HG03139 (cell line): ENCODE data around the gene MPHOSPH9.
"Not testable (repeated sequence)": the region's sequence is repeated elsewhere in the genome, so short reads cannot be mapped to it uniquely, and the experiment has no call there.

Source experiments
- ATAC-seq: cut with Tn5 transposase; IDR thresholded peaks from one replicate; pipeline ENCODE4 v1.9.1; 2021; ENCODE audit not compliant: unreplicated experiment

Gene MPHOSPH9

DNA sequence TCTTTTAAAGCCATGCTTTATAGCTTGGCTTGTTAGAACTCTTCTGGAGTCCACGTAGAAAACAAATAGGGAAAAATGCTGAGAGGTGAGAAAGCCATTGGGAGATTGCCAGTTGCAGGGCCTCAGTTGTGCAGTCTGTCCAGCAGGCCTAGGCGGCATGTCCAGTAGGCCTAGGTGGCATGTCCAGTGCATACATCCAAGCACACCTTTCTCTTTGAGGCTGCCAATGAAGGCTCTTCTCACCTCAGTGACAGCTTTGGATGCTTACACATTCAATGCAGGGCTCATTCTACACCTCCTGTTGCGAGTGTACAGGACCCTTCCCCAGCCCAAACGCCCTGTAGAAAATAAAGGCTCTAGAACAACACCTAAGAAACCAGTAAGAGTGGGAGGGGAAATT, 25.7 kb upstream of the MPHOSPH9 start:
- no peak for ATAC-seq

GRCh38 chr12:123254853-123255446, 22.0 kb upstream of the MPHOSPH9 start:
- no peak for ATAC-seq

- no peak for ATAC-seq
These were observed 20.9 kb upstream of the MPHOSPH9 start for GRCh38 chr12:123253641-123254459.

DNA sequence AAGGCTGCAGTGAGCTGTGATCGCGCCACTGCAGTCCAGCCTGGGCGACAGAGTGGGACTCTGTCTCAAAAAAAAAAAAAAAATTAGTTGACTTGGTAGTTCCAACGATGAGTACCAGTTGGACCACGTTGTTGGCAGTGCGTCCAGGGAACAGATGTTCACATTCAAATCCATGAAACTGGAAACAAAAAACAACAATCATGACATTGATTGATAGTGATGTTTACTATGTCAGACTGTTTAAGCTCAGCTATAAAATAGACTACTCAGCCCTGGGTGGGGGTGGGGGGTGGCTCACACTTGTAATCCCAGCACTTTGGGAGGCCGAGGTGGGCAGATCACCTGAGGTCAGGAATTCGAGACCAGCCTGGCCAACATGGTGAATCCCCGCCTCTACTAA, 19.4 kb upstream of the MPHOSPH9 start:
- not testable (repeated sequence) for ATAC-seq

DNA sequence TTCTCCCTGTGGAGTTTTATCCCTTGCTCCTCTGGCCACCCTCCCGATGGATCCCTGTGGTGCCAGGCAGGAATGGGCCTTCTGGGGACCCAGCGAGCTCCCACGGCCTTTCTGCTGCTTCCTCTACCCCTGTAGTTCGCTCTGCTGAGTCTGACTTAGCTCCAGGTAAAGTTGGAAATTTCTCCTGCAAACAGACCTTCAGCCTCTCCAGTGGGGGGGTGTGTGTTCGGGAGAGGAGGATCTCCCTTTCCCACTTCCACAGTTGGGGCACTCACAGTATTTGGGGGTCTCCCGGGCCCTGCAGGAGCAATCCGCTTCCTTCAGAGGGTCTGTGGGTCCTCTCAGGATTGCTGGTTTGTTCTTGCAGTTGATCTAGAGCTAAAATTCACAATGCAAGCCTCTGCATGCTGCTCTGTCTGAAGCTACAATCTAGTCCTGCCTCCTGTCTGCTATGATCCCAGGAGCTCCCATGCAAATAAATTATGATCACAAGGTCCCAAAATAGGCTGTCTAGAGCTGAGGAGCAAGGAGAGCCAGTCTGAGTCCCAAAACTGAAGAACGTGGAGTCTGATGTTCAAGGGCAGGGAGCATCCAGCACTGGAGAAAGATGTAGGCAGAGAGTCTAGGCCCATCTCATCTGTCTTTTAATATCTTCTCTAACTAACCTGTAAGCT, 18.6 kb upstream of the MPHOSPH9 start:
- no peak for ATAC-seq

DNA sequence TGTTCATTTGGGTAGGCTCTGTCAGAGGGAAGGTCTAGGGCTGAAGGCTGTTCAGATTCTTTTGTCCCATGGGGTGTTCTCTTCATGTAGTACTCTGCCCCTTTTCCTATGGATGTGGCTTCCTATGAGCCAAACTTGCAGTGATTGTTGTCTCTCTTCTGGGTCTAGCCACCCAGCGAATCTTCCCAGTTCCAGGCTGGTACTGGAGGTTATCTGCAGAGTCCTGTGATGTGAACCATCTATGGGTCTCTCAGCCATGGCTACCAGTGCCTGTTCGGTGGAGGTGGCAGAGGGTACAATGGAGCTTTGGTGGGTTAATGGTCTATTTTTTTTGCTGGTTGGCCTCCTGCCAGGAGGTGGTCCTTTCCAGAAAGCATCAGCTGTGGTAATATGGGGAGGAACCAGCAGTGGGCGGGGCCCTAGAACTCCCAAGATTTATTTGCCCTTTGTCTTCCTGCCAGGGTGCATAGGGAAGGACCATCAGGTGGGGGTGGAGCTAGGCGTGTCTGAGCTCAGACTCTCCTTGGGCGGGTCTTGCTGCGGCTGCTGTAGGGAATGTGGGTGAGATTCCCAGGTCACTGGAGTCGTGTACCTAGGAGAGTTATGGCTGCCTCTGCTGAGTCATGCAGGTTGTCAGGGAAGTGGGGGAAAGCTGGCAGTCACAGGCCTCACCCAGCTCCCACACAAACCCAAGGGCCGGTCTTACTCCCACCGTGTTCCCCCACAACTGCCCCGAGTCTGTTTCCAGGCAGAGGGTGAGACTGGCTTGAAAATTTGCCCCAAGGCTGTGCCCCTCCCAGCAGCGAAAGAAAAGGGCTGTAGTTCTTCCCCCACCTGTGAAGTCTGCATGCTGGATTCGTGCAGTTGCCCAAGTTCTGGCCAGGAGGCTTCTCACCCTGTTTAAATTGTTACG, 17.8 kb upstream of the MPHOSPH9 start:
- no peak for ATAC-seq

- ATAC-seq = not testable (repeated sequence)
These were observed 16.2 kb upstream of the MPHOSPH9 start for GRCh38 chr12:123248996-123249741.

GRCh38 chr12:123248129-123248528, 15.2 kb upstream of the MPHOSPH9 start:
- ATAC-seq = not testable (repeated sequence)

DNA sequence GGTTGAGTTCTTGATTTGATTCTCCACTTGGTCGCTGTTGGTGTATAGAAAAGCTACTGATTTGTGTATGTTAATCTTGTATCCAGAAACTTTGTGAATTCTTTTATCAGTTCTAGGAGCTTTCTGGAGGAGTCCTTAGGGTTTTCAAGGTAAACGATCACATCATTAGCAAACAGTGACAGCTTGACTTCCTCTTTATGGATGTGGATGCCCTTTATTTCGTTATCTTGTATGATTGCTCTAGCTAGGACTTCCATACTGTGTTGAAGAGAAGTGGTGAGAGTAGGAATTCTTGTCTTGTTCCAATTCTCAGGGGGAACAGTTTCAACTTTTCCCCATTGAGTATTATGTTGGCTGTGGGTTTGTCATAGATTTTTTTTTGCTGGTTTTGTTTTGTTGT, 12.7 kb upstream of the MPHOSPH9 start:
- ATAC-seq = no peak

DNA sequence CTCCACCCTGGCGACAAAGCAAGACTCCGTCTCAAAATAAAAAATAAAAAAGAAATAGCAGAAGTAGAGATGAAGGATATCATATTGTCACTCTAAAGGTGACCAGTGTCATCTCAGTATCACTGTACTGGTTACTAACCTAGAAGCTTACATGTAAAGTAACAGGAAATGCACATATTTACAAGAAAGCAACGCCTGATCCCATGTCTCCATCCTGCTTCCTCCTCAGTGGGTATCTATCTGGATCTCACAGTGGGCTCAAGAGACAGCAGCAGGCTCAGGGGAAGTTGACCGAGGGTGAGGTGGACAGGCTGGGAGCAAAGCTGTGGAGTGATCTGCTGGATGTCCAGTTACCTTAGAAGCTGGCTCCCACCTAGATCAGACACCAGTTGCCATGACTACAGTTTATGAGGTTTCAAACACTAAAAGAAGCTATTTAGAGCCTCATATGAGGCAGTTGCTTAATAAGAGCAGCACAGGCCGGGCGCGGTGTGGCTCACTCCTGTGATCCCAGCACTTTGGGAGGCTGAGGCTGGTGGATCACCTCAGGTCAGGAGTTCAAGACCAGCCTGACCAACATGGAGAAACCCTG, 10.8 kb upstream of the MPHOSPH9 start:
- ATAC-seq = no peak

DNA sequence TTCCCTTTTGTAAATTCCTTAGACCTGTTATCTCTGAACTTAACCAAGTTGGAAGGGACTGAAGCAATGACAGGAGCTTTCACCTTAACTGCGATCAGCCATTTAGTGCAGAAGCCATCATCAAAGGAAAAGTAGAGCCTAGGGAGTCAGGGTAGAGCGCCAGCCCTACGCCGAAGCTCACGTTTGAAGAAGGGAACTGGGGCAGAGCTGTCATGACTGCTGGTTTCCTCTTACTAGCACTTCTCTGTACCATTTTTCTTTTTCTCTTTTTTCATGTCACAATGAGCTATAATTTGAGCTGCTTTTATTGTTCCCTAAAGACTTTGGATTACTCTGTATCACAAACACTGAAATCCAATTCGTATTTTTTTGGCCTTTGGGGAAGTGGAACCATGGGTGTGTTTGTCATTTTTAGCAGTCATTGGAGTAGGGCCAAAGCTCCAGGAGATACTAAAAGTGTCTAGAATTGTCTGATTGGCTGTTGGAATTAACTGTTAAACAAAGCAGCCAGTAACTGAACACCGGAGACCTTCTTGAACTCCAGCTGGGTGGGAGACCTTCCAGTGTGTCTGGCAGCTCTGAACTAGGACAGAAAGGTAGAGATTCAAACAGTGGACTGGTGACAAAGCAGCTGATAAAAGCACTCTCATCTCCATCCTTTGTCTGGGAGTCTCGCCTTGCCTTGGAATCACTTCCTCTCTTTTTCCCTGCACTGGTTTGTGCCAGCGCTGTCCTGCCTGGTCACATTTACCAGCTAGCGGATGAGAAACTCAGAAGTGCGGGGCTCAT, 9.4 kb upstream of the MPHOSPH9 start:
- ATAC-seq = no peak

GRCh38 chr12:123238961-123239360, 6.0 kb upstream of the MPHOSPH9 start:
- ATAC-seq = no peak

DNA sequence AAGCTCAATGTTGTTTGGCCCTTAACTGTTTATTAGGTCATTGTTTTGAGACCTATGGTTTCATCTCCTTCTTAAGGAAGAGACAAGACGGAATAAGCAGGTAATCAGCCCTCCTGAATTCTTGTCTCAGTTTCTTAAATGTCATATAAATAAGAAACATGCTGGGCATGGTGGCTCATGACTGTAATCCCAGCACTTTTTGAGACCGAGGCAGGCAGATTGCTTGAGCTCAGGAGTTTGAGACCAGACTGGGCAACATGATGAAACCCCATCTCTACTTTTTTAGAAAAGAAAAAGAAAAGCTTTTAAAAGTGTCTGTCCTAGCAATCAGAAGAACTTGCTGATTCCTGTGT, 5.4 kb upstream of the MPHOSPH9 start:
- ATAC-seq = no peak

GRCh38 chr12:123237646-123238329, 4.8 kb upstream of the MPHOSPH9 start:
- no peak for ATAC-seq

- ATAC-seq = peak; percentile 2
These were observed 766 bp upstream of the MPHOSPH9 start for GRCh38 chr12:123233505-123234308.

DNA sequence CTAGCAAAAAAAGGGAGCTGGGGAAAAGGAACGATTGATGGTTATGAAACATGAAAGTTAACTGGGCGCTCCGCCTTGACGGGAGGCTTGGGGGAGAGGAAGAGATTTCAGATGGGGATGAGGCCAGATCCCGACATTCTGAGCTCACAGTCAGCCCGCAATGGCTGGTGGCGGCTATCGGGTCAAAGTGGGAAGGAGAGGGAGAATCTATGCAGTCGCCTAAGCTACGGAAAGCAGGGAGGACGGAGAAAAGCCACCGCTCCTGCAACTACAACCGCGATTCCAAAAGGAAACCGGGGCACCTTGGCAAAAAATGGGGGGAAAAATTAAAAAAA, 502 bp downstream of the MPHOSPH9 start:
- no peak for ATAC-seq

GRCh38 chr12:123231931-123232330, 1.0 kb downstream of the MPHOSPH9 start:
- ATAC-seq = no peak

DNA sequence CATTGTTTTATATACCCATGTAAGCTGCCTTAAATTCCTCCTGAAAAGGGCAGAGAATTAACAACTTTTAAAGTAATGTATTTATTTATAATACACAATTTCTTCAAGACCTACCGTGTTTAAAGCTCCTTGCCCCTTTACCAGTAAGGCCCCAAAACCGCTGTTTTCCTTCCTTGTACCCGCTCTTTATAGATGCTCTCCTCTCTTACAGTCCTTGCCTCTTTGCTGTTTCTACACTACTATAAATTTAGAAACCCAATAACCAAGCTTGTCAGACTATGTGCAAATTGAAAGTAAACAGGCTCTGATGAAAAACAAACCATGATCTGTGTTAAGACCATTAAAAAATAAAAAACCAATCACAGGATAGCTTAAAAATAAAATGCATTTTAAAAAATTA, 3.9 kb downstream of the MPHOSPH9 start:
- no peak for ATAC-seq
